Nucleus accumbens (tissue), 56 donors: Measurements from ENCODE around the gene TSPAN17.

Experiments
- DNase-seq, 56 donors: peaks; one replicate each; lab custom pipeline; 2025; lab: John Stamatoyannopoulos, UW

Gene TSPAN17

GRCh38 chr5:176675676-176676360 is 28.5 kb downstream of the TSPAN17 start:
- DNase-seq: no peak

- DNase-seq: no peak
Observed at GRCh38 chr5:176676361-176676824, 29.1 kb downstream of the TSPAN17 start.

GRCh38 chr5:176677209-176677939 is 30.1 kb downstream of the TSPAN17 start:
- DNase-seq: no peak

- no peak for DNase-seq
Observed at GRCh38 chr5:176678584-176678983, 31.3 kb downstream of the TSPAN17 start.

GRCh38 chr5:176679365-176680225 is 32.3 kb downstream of the TSPAN17 start:
- DNase-seq: no peak

- no peak for DNase-seq
Observed at GRCh38 chr5:176680226-176680563, 32.9 kb downstream of the TSPAN17 start.

- no peak for DNase-seq
Observed at GRCh38 chr5:176682016-176682531, 34.8 kb downstream of the TSPAN17 start.

GRCh38 chr5:176685010-176685409 is 37.7 kb downstream of the TSPAN17 start:
- no peak for DNase-seq

GRCh38 chr5:176687247-176687646 is 40.0 kb downstream of the TSPAN17 start:
- DNase-seq: no peak

GRCh38 chr5:176687881-176688280 is 40.6 kb downstream of the TSPAN17 start:
- DNase-seq: no peak

- DNase-seq: no peak
Observed at GRCh38 chr5:176690911-176691310, 43.6 kb downstream of the TSPAN17 start.

GRCh38 chr5:176691524-176691923 is 44.2 kb downstream of the TSPAN17 start:
- no peak for DNase-seq

GRCh38 chr5:176692326-176692725 is 45.0 kb downstream of the TSPAN17 start:
- no peak for DNase-seq

GRCh38 chr5:176692839-176693476 is 45.7 kb downstream of the TSPAN17 start:
- no peak for DNase-seq

- DNase-seq: no peak
Observed at GRCh38 chr5:176693477-176693851, 46.2 kb downstream of the TSPAN17 start.

GRCh38 chr5:176694146-176694545 is 46.9 kb downstream of the TSPAN17 start:
- no peak for DNase-seq

- DNase-seq: no peak
Observed at GRCh38 chr5:176694631-176695030, 47.3 kb downstream of the TSPAN17 start.

- no peak for DNase-seq
Observed at GRCh38 chr5:176695073-176695472, 47.8 kb downstream of the TSPAN17 start.

- no peak for DNase-seq
Observed at GRCh38 chr5:176697267-176697933, 50.1 kb downstream of the TSPAN17 start.

- DNase-seq: no peak
Observed at GRCh38 chr5:176697934-176698538, 50.8 kb downstream of the TSPAN17 start.
